Measurements from ENCODE around the gene PLCB3. TPM values are rescaled to one million over a fixed set of nuclear protein-coding genes. Genes with fewer than 3 reads are reported as not detected.

The PLCB3 gene
- total RNA-seq, 1 experiment from 2014 or later, result 45.3 TPM

- Histone ChIP-seq H3K27ac (ENCODE audit: low read depth, low read length, poor library complexity, severe bottlenecking) (no peak overlapping the region), H3K4me1 (ENCODE audit: insufficient read depth, low read length, poor library complexity, severe bottlenecking) (peaks cover 55% of the 10 kb centered on the region), H3K27me3 (replicated peaks; ENCODE audit: insufficient read depth, low read depth, low read length, poor library complexity) (no peaks in the 10 kb centered on the region), H3K4me3 (ENCODE audit: low read depth, low read length, poor library complexity, severe bottlenecking) (no peak overlapping the region), H3K36me3 (ENCODE audit: insufficient read depth, low read length, poor library complexity, severe bottlenecking) (peaks cover 26% of the 10 kb centered on the region), H3K9me3 (ENCODE audit: low read depth, low read length, poor library complexity, severe bottlenecking) (no peaks in the 10 kb centered on the region)
- BruUV-seq (replicated peaks), result no TSS peak
- ChIA-PET CTCF (interaction anchor here (0.5 kb wide), 1 partner anchor 42 kb away, joined by 6 read pairs; no protein-coding TSS in a partner anchor), POLR2A (ENCODE audit: low non-redundant PET) (interaction anchor here (0.6 kb wide), 1 partner anchor 15 kb away, joined by 7 read pairs; no protein-coding TSS in a partner anchor)
- intact Hi-C loops (cut with micrococcal nuclease; ENCODE audit: unreplicated experiment), result no loop called here
- TF ChIP-seq EZH2 (IDR thresholded peaks at IDR 0.05; ENCODE audit: borderline replicate concordance, low read depth, low read length, poor library complexity, severe bottlenecking) (no peak), CTCF (conservative IDR thresholded peaks at IDR 0.05; ENCODE audit: low read depth, low read length) (no peak)
- DNase-seq (ENCODE audit: low spot score), result no peak
Measured at GRCh38 chr11:64210301-64211020, 40.9 kb upstream of the PLCB3 start.

DNA sequence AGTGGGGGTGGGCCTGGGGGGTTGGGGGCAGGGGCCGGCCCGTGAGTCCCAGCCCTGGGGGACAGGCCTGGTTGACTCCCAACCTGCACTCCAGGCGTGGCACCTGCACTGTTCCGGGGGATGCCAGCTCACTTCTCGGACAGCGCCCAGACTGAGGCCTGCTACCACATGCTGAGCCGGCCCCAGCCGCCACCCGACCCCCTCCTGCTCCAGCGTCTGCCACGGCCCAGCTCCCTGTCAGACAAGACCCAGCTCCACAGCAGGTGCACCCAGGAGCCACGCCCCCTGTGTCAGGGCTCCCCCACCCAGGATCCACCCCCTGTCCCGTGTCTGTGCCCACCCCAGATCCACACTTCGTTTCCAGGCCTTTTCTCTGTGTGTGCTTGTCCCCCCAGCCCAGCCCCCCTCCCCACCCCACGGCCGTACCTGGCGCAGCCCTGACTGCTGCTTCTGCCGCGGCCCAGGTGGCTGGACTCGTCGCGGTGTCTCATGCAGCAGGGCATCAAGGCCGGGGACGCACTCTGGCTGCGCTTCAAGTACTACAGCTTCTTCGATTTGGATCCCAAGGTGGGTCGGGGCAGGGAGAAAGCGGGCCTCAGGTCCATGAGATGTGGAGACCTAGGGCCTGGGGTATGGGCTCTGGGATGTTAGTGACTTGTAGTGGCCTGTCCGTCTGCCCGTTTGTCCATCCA lies 40.0 kb upstream of the PLCB3 start:
- ChIA-PET POLR2A (ENCODE audit: low non-redundant PET) (interaction anchor here (0.5 to 0.6 kb wide), 3 partner anchors 14 to 77 kb away, joined by 4 to 8 read pairs (median 7); no protein-coding TSS in a partner anchor), CTCF (interaction anchor here (0.5 kb wide), 1 partner anchor 41 kb away, joined by 6 read pairs; no protein-coding TSS in a partner anchor)
- BruUV-seq (replicated peaks), result no TSS peak
- Histone ChIP-seq H3K9me3 (ENCODE audit: low read depth, low read length, poor library complexity, severe bottlenecking) (no peaks in the 10 kb centered on the region), H3K27ac (ENCODE audit: low read depth, low read length, poor library complexity, severe bottlenecking) (no peak overlapping the region), H3K4me3 (ENCODE audit: low read depth, low read length, poor library complexity, severe bottlenecking) (no peak overlapping the region), H3K4me1 (ENCODE audit: insufficient read depth, low read length, poor library complexity, severe bottlenecking) (peaks cover 50% of the 10 kb centered on the region), H3K27me3 (replicated peaks; ENCODE audit: insufficient read depth, low read depth, low read length, poor library complexity) (no peaks in the 10 kb centered on the region), H3K36me3 (ENCODE audit: insufficient read depth, low read length, poor library complexity, severe bottlenecking) (peaks cover 19% of the 10 kb centered on the region)
- DNase-seq (ENCODE audit: low spot score), result no peak
- intact Hi-C loops (cut with micrococcal nuclease; ENCODE audit: unreplicated experiment), result no loop called here
- no peak for TF ChIP-seq EZH2 (IDR thresholded peaks at IDR 0.05; ENCODE audit: borderline replicate concordance, low read depth, low read length, poor library complexity, severe bottlenecking)

- no peak for TF ChIP-seq EZH2 (IDR thresholded peaks at IDR 0.05; ENCODE audit: borderline replicate concordance, low read depth, low read length, poor library complexity, severe bottlenecking)
- peak; percentile 41; the same call in 1 of the 2 replicates for TF ChIP-seq CTCF (conservative IDR thresholded peaks at IDR 0.05; ENCODE audit: low read depth, low read length)
- Histone ChIP-seq H3K4me3 (ENCODE audit: low read depth, low read length, poor library complexity, severe bottlenecking) (no peak overlapping the region), H3K27ac (ENCODE audit: low read depth, low read length, poor library complexity, severe bottlenecking) (no peak overlapping the region), H3K36me3 (ENCODE audit: insufficient read depth, low read length, poor library complexity, severe bottlenecking) (peaks cover 44% of the 10 kb centered on the region), H3K4me1 (ENCODE audit: insufficient read depth, low read length, poor library complexity, severe bottlenecking) (peaks cover 14% of the 10 kb centered on the region), H3K27me3 (replicated peaks; ENCODE audit: insufficient read depth, low read depth, low read length, poor library complexity) (no peaks in the 10 kb centered on the region), H3K9me3 (ENCODE audit: low read depth, low read length, poor library complexity, severe bottlenecking) (no peaks in the 10 kb centered on the region)
- BruUV-seq (replicated peaks), result no TSS peak
- ChIA-PET CTCF (interaction anchor here (0.8 to 1.1 kb wide), 2 partner anchors 12 to 88 kb away, joined by 4 to 7 read pairs; no protein-coding TSS in a partner anchor), POLR2A (ENCODE audit: low non-redundant PET) (no interaction called here)
- intact Hi-C loops (cut with micrococcal nuclease; ENCODE audit: unreplicated experiment), result no loop called here
- DNase-seq (ENCODE audit: low spot score), result no peak
Measured at GRCh38 chr11:64216879-64217278, 34.5 kb upstream of the PLCB3 start.
